Pulmonary artery endothelial cell (primary cell): ENCODE measurements around the gene P3H3. TPM values are rescaled to one million over a fixed set of nuclear protein-coding genes. Genes with fewer than 3 reads are reported as not detected.
"Not testable (repeated sequence)": the region's sequence is repeated elsewhere in the genome, so short reads cannot be mapped to it uniquely, and the experiment has no call there.

Experiments
- DNase-seq: peaks from one replicate; pipeline ENCODE4 v3.0.0-alpha.2; 2011; ENCODE audit warnings: low read depth, low spot score
- total RNA-seq: library from RNA; depleted of rRNA; stranded (reverse); fragments of >200 nt; gene quantifications from 2 replicates; pipeline ENCODE4 v1.2.3, GENCODE V29; 2014

P3H3 gene
- total RNA-seq, 1 donor from 2014 or later = 83.1 TPM

- no peak for DNase-seq
These were observed 38.1 kb downstream of the P3H3 start for GRCh38 chr12:6866163-6866919.

GRCh38 chr12:6866920-6867412, 38.8 kb downstream of the P3H3 start:
- no peak for DNase-seq

GRCh38 chr12:6867413-6868210, 39.4 kb downstream of the P3H3 start, which contains the start of gene TPI1:
Gene TPI1, plus strand, starts transcription at chr12:6867531. Its CDS starts 36 bp downstream, at chr12:6867567.
- no peak for DNase-seq

- DNase-seq = no peak
These were observed 40.2 kb downstream of the P3H3 start for GRCh38 chr12:6868211-6869048.

GRCh38 chr12:6869049-6870021, 41.1 kb downstream of the P3H3 start:
- no peak for DNase-seq

GRCh38 chr12:6870304-6870703, 42.1 kb downstream of the P3H3 start:
- DNase-seq = not testable (repeated sequence)

GRCh38 chr12:6871052-6871957, 43.1 kb downstream of the P3H3 start:
- DNase-seq = no peak

- no peak for DNase-seq
These were observed 44.2 kb downstream of the P3H3 start for GRCh38 chr12:6872073-6873048.

- DNase-seq = peak; percentile 77
These were observed 45.1 kb downstream of the P3H3 start, which contains the start of gene SPSB2 for GRCh38 chr12:6873094-6874014. Gene SPSB2, minus strand, starts transcription at chr12:6873303. Its CDS starts 402 bp downstream, at chr12:6872901.

- DNase-seq = not testable (repeated sequence)
These were observed 45.8 kb downstream of the P3H3 start for GRCh38 chr12:6874015-6874368.

GRCh38 chr12:6879824-6880223, 51.6 kb downstream of the P3H3 start:
- not testable (repeated sequence) for DNase-seq

GRCh38 chr12:6883252-6883651, 55.0 kb downstream of the P3H3 start:
- no peak for DNase-seq

- no peak for DNase-seq
These were observed 55.5 kb downstream of the P3H3 start for GRCh38 chr12:6883683-6884082.

- DNase-seq = no peak
These were observed 56.3 kb downstream of the P3H3 start for GRCh38 chr12:6884539-6884938.

- not testable (repeated sequence) for DNase-seq
These were observed 58.2 kb downstream of the P3H3 start for GRCh38 chr12:6886206-6886999.

- no peak for DNase-seq
These were observed 59.3 kb downstream of the P3H3 start for GRCh38 chr12:6887460-6887859.
